ENCODE data around the gene CAMKK1.

Gene CAMKK1

DNA sequence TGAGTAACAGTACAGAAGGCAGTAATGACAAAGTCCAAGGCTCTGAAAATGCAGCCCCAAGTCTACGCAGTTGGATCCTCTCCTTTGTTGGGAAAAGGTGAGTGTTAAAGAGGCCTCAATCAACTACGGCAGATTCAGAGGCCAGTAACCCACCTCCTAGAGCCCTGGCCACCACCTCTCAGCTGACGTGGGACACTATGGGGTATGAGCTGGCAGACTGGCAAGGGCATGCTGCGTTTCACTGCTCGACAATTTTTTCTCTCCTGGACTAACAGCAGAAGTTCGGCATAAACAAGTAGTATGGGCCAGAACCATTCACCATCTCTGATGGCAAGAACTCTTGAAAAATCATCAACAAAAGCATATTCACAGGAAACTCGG lies 64.0 kb downstream of the CAMKK1 start:
- TF ChIP-seq, protein P1, sequence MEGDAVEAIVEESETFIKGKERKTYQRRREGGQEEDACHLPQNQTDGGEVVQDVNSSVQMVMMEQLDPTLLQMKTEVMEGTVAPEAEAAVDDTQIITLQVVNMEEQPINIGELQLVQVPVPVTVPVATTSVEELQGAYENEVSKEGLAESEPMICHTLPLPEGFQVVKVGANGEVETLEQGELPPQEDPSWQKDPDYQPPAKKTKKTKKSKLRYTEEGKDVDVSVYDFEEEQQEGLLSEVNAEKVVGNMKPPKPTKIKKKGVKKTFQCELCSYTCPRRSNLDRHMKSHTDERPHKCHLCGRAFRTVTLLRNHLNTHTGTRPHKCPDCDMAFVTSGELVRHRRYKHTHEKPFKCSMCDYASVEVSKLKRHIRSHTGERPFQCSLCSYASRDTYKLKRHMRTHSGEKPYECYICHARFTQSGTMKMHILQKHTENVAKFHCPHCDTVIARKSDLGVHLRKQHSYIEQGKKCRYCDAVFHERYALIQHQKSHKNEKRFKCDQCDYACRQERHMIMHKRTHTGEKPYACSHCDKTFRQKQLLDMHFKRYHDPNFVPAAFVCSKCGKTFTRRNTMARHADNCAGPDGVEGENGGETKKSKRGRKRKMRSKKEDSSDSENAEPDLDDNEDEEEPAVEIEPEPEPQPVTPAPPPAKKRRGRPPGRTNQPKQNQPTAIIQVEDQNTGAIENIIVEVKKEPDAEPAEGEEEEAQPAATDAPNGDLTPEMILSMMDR (IDR thresholded peaks at IDR 0.05; ENCODE audit: low read depth, low read length), result no peak
- no peak overlapping the region for H3K4me3 ChIP-seq (ENCODE audit: low read depth, low read length)

DNA sequence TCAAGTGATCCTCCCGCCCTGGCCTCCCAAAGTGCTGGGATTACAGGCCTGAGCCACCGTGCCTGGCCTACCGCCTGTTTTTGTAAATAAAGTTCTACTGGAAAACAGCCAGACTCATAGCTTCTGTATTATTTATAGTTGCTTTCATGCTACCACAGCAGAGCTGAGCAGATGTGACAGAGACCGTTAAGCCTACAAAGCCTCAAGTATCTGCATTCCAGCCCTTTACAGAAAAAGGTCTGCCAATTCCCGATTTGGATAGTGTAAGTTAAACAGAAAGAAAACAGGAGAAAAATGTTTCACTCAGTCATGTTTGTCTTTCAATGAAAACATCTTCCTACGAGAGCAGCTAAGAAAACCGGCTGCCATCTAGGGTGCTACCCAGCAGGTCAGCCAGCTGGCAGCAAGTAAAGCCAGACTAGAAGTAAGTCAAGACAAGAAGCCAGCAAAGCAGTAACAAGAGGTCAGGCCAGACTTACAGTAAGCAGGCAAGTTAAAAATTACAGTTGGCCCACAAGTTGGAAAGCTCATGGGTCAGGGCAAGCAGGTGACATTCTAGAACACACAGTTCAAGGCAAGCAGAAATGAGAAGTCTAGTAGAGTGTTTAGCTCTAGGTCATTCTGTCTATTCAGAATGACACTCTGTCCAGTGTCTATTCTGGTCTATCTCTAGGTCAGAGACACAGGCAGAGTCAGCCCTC lies 64.6 kb downstream of the CAMKK1 start:
- H3K4me3 ChIP-seq (ENCODE audit: low read depth, low read length), result no peak overlapping the region
- TF ChIP-seq, protein P1 (IDR thresholded peaks at IDR 0.05; ENCODE audit: low read depth, low read length), result no peak

DNA sequence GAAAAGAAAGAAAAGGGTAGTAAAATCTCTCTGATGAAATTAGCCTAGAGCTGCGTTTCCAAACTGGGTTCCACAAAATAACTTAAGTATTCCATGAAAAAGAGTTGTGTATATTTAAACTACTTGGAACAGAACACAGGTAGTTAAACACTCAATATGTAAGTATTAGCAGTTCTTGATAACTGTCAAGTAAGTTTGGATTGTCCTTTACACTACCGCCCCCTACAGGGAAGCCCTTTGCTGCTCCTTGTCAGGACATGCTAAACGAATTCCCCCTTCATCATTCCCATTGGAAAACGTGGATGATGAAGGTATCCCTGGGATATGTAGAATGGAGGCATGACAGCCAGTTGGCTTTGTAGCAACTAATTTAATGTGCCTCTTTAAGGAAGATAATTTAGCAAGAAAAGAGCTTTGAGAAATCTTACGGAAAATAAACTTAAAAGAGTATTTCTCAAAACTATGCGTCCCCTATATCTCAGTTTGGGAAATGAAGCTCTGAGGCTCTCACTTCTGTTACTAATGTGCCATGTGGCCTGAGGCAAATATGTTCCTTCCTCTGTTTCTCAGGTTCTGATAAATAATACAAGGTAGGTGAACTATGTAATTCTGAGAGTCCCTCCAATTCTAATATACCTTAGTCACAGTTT lies 65.6 kb downstream of the CAMKK1 start:
- H3K4me3 ChIP-seq (ENCODE audit: low read depth, low read length), result no peak overlapping the region
- TF ChIP-seq, protein P1 (IDR thresholded peaks at IDR 0.05; ENCODE audit: low read depth, low read length), result peak; percentile 60

DNA sequence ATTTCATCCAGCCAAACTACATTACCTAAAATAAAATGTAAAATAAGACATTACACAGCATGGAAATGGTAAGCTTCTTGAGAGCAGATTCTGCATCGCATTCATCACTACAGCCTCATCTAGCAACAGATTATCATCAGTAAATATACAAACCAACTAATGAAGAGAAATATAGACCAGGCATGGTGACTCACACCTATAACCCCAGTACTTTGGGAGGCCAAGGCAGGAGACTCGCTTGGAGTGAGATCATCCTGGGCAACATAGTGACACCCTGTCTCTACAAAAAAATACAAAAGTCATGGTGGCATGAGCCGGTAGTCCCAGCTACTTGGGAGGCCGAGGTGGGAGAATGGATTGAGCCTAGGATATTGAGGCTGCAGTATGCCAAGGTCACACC lies 66.7 kb downstream of the CAMKK1 start:
- TF ChIP-seq, protein P1 (IDR thresholded peaks at IDR 0.05; ENCODE audit: low read depth, low read length), result no peak
- no peak overlapping the region for H3K4me3 ChIP-seq (ENCODE audit: low read depth, low read length)

DNA sequence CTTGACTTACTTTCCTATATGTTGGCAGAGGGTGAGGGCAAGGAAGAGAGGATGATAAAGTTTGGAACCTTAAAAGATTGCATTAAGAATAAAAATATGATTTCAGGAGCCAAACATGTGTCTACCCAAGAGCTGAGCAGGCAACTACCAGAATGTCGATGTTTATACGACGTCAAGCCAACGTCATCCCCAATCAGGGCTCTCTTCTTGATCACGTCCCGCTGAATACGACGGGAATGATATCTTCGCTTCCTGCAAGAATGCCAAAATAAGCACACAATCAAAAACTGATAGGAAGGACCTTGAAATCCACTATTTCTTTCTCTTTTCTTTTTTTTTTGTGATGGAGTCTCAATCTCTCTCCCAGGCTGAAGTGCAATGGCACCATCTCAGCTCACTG lies 71.8 kb downstream of the CAMKK1 start:
- TF ChIP-seq, protein P1 (IDR thresholded peaks at IDR 0.05; ENCODE audit: low read depth, low read length), result no peak
- no peak overlapping the region for H3K4me3 ChIP-seq (ENCODE audit: low read depth, low read length)

DNA sequence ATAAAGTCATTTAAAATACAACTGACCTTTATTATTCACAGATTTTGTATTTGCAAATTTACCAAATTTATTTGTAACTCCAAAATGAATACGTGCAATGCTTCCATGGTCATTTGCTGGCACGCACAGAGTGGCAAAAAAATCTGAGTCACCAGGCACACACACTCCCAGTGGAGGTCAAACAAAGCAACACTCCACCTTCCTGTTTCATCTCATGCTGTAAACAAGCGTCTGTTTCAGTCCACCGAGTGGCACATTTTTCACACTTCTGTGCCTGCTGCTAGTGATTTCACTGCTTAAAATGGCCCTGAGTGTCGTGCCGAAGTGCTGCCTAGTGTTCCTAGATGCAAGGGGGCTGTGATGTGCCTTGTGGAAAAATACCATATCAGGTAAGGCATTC lies 74.1 kb downstream of the CAMKK1 start:
- H3K4me3 ChIP-seq (ENCODE audit: low read depth, low read length), result no peak overlapping the region
- TF ChIP-seq, protein P1 (IDR thresholded peaks at IDR 0.05; ENCODE audit: low read depth, low read length), result no peak

DNA sequence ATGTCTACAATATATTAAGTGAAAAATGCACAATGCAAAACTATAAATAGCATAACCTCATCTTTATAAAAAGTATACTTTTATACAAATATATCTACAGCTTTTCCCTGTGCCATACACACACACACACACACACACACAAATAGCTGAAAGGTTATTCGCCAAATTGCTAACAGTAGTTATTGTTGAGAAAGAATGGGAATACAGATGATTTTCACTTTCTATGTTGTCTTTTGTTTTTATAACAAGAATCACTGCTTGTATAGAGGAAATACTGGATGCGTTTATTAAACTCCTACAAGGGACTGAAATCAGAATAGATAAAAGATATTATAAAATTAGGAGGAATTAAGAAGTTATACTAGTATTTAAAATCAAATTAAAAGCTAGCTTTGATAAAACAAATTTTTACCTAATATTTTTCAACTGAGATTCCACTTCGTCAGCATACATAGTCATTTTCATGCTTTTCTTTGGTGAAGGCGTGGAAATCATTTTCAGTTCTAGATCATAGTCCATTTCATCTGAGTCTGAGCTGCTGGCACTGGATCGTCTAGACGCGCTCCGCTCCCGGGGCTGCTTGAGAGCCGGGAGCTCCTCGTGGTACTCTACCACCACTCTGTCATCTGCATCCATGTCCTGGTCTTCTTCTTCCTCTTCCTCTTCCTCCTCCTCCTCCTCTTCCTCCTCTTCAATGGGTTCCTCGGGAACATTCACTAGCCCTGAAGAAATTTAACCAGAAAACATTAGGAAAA lies 74.8 kb downstream of the CAMKK1 start:
- TF ChIP-seq, protein P1 (IDR thresholded peaks at IDR 0.05; ENCODE audit: low read depth, low read length), result no peak
- H3K4me3 ChIP-seq (ENCODE audit: low read depth, low read length), result no peak overlapping the region

Measured in WI38 (cell line).